HCT116 (cell line): ENCODE results near the gene ARFRP1. TPM values are rescaled to one million over a fixed set of nuclear protein-coding genes. Genes with fewer than 3 reads are reported as not detected.

Source experiments
- ATAC-seq: fragments of 200-7000 bp; cut with Tn5 transposase; 2 replicates; pipeline ENCODE4 v1.9.1; 2020; ENCODE audit warnings: mild to moderate bottlenecking, moderate library complexity
- BruUV-seq: library from RNA; stranded (reverse); fragments of 400-500 nt; replicated peaks from 2 replicates; lab custom pipeline; 2021; lab: Mats Ljungman, UMichigan
- CTCF ChIA-PET: fragments of 300-600 bp; sonication (Branson Sonifier 250); formaldehyde crosslinking; loops from one replicate; lab custom pipeline; 2021; ENCODE audit warnings: antibody characterized with exemption; lab: Charles Lee
- POLR2A ChIA-PET: fragments of 300-600, 350-600 bp; sonication (Branson Sonifier 250); formaldehyde crosslinking; loops from one replicate; lab custom pipeline; 2021; ENCODE audit warnings: antibody characterized with exemption; lab: Charles Lee
- RAD21 ChIA-PET, 2 experiments: fragments of 300-600 bp; sonication (Branson Sonifier 250); formaldehyde crosslinking; loops; one replicate each; lab custom pipeline; 2023; ENCODE audit warnings: low total read pairs in 2 of 2; ENCODE audit not compliant: uncharacterized antibody in 2 of 2, unreplicated experiment in 2 of 2, low non-redundant PET in 1 of 2; lab: Charles Lee
- DNase-seq: peaks from one replicate; pipeline ENCODE4 v3.0.0-alpha.2; 2010; ENCODE audit warnings: low read depth, low spot score
- H2AFZ ChIP-seq: fragments of 200-600 bp; shearing (Covaris generic), sonication (generic); 2 replicates; pipeline ENCODE4 v1.6.1; 2017; ENCODE audit warnings: low read depth, mixed run types, mixed read lengths, antibody characterized with exemption, low read length; ENCODE audit not compliant: poor library complexity, severe bottlenecking
- H3K27ac ChIP-seq: 2 replicates; pipeline ENCODE4 v1.5.1; 2012; ENCODE audit warnings: low read depth, low read length
- H3K27me3 ChIP-seq: fragments of 200-600 bp; sonication (generic); 2 replicates; pipeline ENCODE4 v1.6.1; 2016; ENCODE audit warnings: mixed run types, low read length, mixed read lengths; ENCODE audit not compliant: insufficient read depth
- H3K36me3 ChIP-seq, 2 experiments: fragments of 200-500 bp in 1 of 2; fragments of 200-600 bp in 1 of 2; sonication (Bioruptor generic) in 1 of 2; sonication (generic) in 1 of 2; 2 replicates each; pipeline versions ENCODE4 v1.5.1 to v1.6.1; 2014 to 2016; ENCODE audit warnings: low read length in 2 of 2, inconsistent platforms in 1 of 2, mixed read lengths in 1 of 2, mixed run types in 1 of 2; ENCODE audit not compliant: insufficient read depth in 2 of 2, control insufficient read depth in 1 of 2
- H3K4me1 ChIP-seq, 2 experiments: fragments of 200-600 bp in 1 of 2; sonication (generic) in 1 of 2; 2 replicates each; pipeline versions ENCODE4 v1.5.1 to v1.6.1; 2012 to 2017; ENCODE audit warnings: low read length in 2 of 2, inconsistent platforms in 1 of 2, mild to moderate bottlenecking in 1 of 2, mixed read lengths in 1 of 2, mixed run types in 1 of 2, moderate library complexity in 1 of 2; ENCODE audit not compliant: insufficient read depth in 2 of 2, control insufficient read depth in 1 of 2
- H3K4me2 ChIP-seq: fragments of 200-600 bp; sonication (generic); 2 replicates; pipeline ENCODE4 v1.6.1; 2017; ENCODE audit warnings: mixed run types, low read length, mixed read lengths
- H3K4me3 ChIP-seq, 2 experiments: fragments of 200-600 bp in 1 of 2; sonication (generic) in 1 of 2; replicated peaks in 1 of 2; 2 replicates each; pipeline ENCODE4 v1.5.1; 2011 to 2016; ENCODE audit warnings: low read length in 2 of 2, control low read depth in 1 of 2, low read depth in 1 of 2, mild to moderate bottlenecking in 1 of 2, mixed read lengths in 1 of 2, mixed run types in 1 of 2
- H3K79me2 ChIP-seq: fragments of 200-600 bp; sonication (generic); 2 replicates; pipeline ENCODE4 v1.6.1; 2017; ENCODE audit warnings: mild to moderate bottlenecking, mixed run types, low read length, moderate library complexity, mixed read lengths; ENCODE audit not compliant: insufficient read depth
- H3K9ac ChIP-seq: fragments of 200-600 bp; sonication (generic); 2 replicates; pipeline ENCODE4 v1.6.1; 2016; ENCODE audit warnings: low read length, mixed read lengths
- H3K9me2 ChIP-seq: fragments of 200-600 bp; sonication (generic), shearing (Covaris generic); 2 replicates; pipeline ENCODE4 v1.6.1; 2017; ENCODE audit warnings: mixed run types, mild to moderate bottlenecking, moderate library complexity; ENCODE audit not compliant: insufficient read depth
- H3K9me3 ChIP-seq, 2 experiments: fragments of 200-500 bp in 1 of 2; fragments of 200-600 bp in 1 of 2; sonication (Bioruptor generic) in 1 of 2; sonication (generic) in 1 of 2; 2 replicates each; pipeline ENCODE4 v1.6.1; 2014 to 2017; ENCODE audit warnings: low read length in 2 of 2, mixed read lengths in 2 of 2, inconsistent platforms in 1 of 2, low read depth in 1 of 2, mild to moderate bottlenecking in 1 of 2, mixed run types in 1 of 2, moderate library complexity in 1 of 2; ENCODE audit not compliant: control insufficient read depth in 1 of 2, insufficient read depth in 1 of 2
- H4K20me1 ChIP-seq: fragments of 200-600 bp; sonication (generic), shearing (Covaris generic); 2 replicates; pipeline ENCODE4 v1.6.1; 2017; ENCODE audit warnings: mixed run types, mild to moderate bottlenecking, moderate library complexity; ENCODE audit not compliant: insufficient read depth
- CBX3 ChIP-seq: IDR thresholded peaks from 2 replicates; pipeline ENCODE4 v1.6.1; 2012; ENCODE audit warnings: low read depth
- ELF1 ChIP-seq: IDR thresholded peaks from 2 replicates; pipeline ENCODE4 v1.6.1; 2012; ENCODE audit warnings: low read depth, borderline replicate concordance
- EZH2 ChIP-seq: fragments of 200-600 bp; sonication (generic); IDR thresholded peaks from 2 replicates; pipeline ENCODE4 v1.6.1; 2017; ENCODE audit warnings: antibody characterized with exemption, mixed run types
- EZH2phosphoT487 ChIP-seq: fragments of 200-600 bp; IDR thresholded peaks from 2 replicates; pipeline ENCODE4 v1.6.1; 2018; ENCODE audit warnings: antibody characterized with exemption, borderline replicate concordance
- FOSL1 ChIP-seq: IDR thresholded peaks from 2 replicates; pipeline ENCODE4 v1.6.1; 2012; ENCODE audit warnings: low read depth
- POLR2A ChIP-seq: IDR thresholded peaks from 2 replicates; pipeline ENCODE4 v1.7.0; 2011; ENCODE audit warnings: borderline replicate concordance; ENCODE audit not compliant: insufficient read depth, insufficient read length; ENCODE audit errors: extremely low read depth
- POLR2AphosphoS5 ChIP-seq: IDR thresholded peaks from 2 replicates; pipeline ENCODE4 v1.6.1; 2011; ENCODE audit warnings: mild to moderate bottlenecking, low read depth, low read length, moderate library complexity
- SIN3A ChIP-seq: IDR thresholded peaks from 2 replicates; pipeline ENCODE4 v1.6.1; 2012; ENCODE audit warnings: low read depth
- SP1 ChIP-seq: IDR thresholded peaks from 2 replicates; pipeline ENCODE4 v1.6.1; 2012; ENCODE audit warnings: low read depth
- SRF ChIP-seq: IDR thresholded peaks from 2 replicates; pipeline ENCODE4 v1.6.1; 2012; ENCODE audit warnings: low read depth
- YY1 ChIP-seq: IDR thresholded peaks from 2 replicates; pipeline ENCODE4 v1.6.1; 2011; ENCODE audit warnings: low read length, low read depth, moderate library complexity, mild to moderate bottlenecking; ENCODE audit not compliant: insufficient replicate concordance; ENCODE audit errors: extremely low read depth
- ZNF274 ChIP-seq: fragments of 200-500 bp; sonication (Bioruptor generic); IDR thresholded peaks from 2 replicates; pipeline ENCODE4 v1.6.1; 2014; ENCODE audit warnings: mild to moderate bottlenecking, low read depth, low read length, inconsistent platforms
- intact Hi-C: fragments of 100-400 bp; cut with micrococcal nuclease; formaldehyde crosslinking; loops from 2 replicates; pipeline ENCODE4 v1.10.0; 2022
- total RNA-seq: library from RNA; stranded (reverse); gene quantifications from one replicate; pipeline ENCODE4 v1.2.1, GENCODE V29; 2021; ENCODE audit not compliant: unreplicated experiment
- TF ChIP-seq, protein P1 (sequence below): IDR thresholded peaks from 2 replicates; pipeline ENCODE4 v1.6.1; 2012; ENCODE audit warnings: low read depth
- TF ChIP-seq, protein P2 (sequence below), 3 experiments: fragments of 200-600 bp in 1 of 3; sonication (generic) in 1 of 3; IDR thresholded peaks in 2 of 3; conservative IDR thresholded peaks in 1 of 3; 2 replicates each; pipeline ENCODE4 v1.5.1; 2012 to 2017; ENCODE audit warnings: low read depth in 2 of 3, low read length in 2 of 3, antibody characterized with exemption in 1 of 3, borderline replicate concordance in 1 of 3, control low read depth in 1 of 3, mild to moderate bottlenecking in 1 of 3, mixed read lengths in 1 of 3, mixed run types in 1 of 3, moderate library complexity in 1 of 3; ENCODE audit not compliant: insufficient read depth in 1 of 3

The ARFRP1 gene
- total RNA-seq, 1 experiment from 2014 or later, result 53.7 TPM

DNA sequence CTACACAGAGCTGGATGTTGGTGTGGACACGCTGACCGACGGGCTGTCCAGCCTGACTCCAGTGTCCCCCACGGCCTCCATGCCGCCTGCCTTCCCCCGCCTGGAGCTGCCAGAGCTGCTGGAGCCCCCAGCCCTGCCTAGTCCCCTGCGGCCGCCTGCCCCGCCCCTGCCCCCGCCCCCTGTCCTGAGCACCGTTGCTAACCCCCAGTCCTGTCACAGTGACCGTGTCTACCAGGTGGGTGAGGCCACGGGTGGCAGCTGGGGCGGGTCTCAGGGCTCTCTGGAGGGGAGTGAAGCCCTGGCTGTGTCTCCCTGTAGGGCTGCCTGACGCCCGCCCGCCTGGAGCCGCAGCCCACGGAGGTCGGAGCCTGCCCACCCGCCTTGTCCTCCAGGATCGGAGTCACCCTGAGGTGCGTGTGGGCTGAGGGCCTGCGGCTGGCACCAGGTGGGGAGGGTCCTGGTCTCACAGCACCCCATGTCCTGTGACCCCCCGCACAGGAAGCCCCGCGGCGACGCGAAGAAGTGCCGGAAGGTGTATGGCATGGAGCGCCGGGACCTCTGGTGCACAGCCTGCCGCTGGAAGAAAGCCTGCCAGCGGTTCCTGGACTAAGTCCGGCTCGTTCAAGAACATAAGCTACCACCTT is 34.7 kb upstream of the ARFRP1 start:
- Histone ChIP-seq H3K27me3 (no peaks in the 10 kb centered on the region), H3K4me3 (no peak overlapping the region), H4K20me1 (no peaks in the 10 kb centered on the region), H3K27ac (peak overlapping the region; percentile 96; the same call in 1 of the 2 replicates), H3K9me3 (no peaks in the 10 kb centered on the region), H3K4me1 (peaks cover 10 to 28% of the 10 kb centered on the region in 2 experiments; a peak in 3 of 4 replicates), H3K9ac (no peak overlapping the region), H3K79me2 (peaks cover 18% of the 10 kb centered on the region), H3K9me2 (no peaks in the 10 kb centered on the region), H2AFZ (no peak overlapping the region), H3K36me3 (peaks cover 3 to 23% of the 10 kb centered on the region in 2 experiments; a peak in 2 of 4 replicates), H3K4me2 (no peak overlapping the region)
- intact Hi-C loops, result no loop called here
- ChIA-PET CTCF (no interaction called here), RAD21 (no interaction called here), POLR2A (no interaction called here)
- no TSS peak for BruUV-seq
- TF ChIP-seq, protein P1, sequence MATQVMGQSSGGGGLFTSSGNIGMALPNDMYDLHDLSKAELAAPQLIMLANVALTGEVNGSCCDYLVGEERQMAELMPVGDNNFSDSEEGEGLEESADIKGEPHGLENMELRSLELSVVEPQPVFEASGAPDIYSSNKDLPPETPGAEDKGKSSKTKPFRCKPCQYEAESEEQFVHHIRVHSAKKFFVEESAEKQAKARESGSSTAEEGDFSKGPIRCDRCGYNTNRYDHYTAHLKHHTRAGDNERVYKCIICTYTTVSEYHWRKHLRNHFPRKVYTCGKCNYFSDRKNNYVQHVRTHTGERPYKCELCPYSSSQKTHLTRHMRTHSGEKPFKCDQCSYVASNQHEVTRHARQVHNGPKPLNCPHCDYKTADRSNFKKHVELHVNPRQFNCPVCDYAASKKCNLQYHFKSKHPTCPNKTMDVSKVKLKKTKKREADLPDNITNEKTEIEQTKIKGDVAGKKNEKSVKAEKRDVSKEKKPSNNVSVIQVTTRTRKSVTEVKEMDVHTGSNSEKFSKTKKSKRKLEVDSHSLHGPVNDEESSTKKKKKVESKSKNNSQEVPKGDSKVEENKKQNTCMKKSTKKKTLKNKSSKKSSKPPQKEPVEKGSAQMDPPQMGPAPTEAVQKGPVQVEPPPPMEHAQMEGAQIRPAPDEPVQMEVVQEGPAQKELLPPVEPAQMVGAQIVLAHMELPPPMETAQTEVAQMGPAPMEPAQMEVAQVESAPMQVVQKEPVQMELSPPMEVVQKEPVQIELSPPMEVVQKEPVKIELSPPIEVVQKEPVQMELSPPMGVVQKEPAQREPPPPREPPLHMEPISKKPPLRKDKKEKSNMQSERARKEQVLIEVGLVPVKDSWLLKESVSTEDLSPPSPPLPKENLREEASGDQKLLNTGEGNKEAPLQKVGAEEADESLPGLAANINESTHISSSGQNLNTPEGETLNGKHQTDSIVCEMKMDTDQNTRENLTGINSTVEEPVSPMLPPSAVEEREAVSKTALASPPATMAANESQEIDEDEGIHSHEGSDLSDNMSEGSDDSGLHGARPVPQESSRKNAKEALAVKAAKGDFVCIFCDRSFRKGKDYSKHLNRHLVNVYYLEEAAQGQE, result no peak
- TF ChIP-seq, protein P2, sequence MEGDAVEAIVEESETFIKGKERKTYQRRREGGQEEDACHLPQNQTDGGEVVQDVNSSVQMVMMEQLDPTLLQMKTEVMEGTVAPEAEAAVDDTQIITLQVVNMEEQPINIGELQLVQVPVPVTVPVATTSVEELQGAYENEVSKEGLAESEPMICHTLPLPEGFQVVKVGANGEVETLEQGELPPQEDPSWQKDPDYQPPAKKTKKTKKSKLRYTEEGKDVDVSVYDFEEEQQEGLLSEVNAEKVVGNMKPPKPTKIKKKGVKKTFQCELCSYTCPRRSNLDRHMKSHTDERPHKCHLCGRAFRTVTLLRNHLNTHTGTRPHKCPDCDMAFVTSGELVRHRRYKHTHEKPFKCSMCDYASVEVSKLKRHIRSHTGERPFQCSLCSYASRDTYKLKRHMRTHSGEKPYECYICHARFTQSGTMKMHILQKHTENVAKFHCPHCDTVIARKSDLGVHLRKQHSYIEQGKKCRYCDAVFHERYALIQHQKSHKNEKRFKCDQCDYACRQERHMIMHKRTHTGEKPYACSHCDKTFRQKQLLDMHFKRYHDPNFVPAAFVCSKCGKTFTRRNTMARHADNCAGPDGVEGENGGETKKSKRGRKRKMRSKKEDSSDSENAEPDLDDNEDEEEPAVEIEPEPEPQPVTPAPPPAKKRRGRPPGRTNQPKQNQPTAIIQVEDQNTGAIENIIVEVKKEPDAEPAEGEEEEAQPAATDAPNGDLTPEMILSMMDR (IDR thresholded peaks at IDR 0.05 in 2 of 3, conservative IDR thresholded peaks at IDR 0.05 in 1 of 3; ENCODE audit: borderline replicate concordance in 1 of 3, insufficient read depth in 1 of 3, low read depth in 2 of 3, low read length in 2 of 3), result no peak
- TF ChIP-seq CBX3 (no peak), YY1 (no peak), SIN3A (no peak), FOSL1 (no peak), ELF1 (no peak), POLR2A (no peak), EZH2phosphoT487 (no peak), SP1 (no peak), ZNF274 (no peak), POLR2AphosphoS5 (no peak), EZH2 (no peak), SRF (no peak)
- DNase-seq (no peak), ATAC-seq (no peak)
